ENCODE measurements around the gene CCSAP. TPM values are rescaled to one million over a fixed set of nuclear protein-coding genes. Genes with fewer than 3 reads are reported as not detected.

Gene CCSAP
- total and polyA plus RNA-seq, 2 of the 13 experiments (the other 11 are each of a cell fraction or from before 2014, with no cell fraction given) = 3.7 to 9.0 TPM

GRCh38 chr1:229383961-229384360 is 41.1 kb upstream of the CCSAP start:
- Histone ChIP-seq H3K4me3 (replicated peaks in 1 of 3; ENCODE audit: insufficient read depth in 1 of 3, low read depth in 2 of 3, low read length in 3 of 3) (no peak overlapping the region), H3K9me3 (ENCODE audit: low read length) (no peaks in the 10 kb centered on the region), H4K20me1 (ENCODE audit: insufficient read depth, low read length) (no peaks in the 10 kb centered on the region), H3K4me1 (ENCODE audit: insufficient read depth, low read length) (no peaks in the 10 kb centered on the region), H3K27ac (ENCODE audit: extremely low read length, insufficient read depth, low read length) (no peak overlapping the region), H3K9ac (ENCODE audit: insufficient read depth, low read depth, low read length) (no peak overlapping the region), H3K79me2 (ENCODE audit: insufficient read depth, low read length) (no peaks in the 10 kb centered on the region), H3K27me3 (ENCODE audit: control insufficient read depth in 1 of 2, insufficient read depth in 2 of 2, low read length in 2 of 2) (peaks cover 2 to 21% of the 10 kb centered on the region in 2 experiments; a peak in 3 of 5 replicates), H3K4me2 (ENCODE audit: low read depth, low read length) (no peak overlapping the region), H2AFZ (ENCODE audit: low read length) (no peak overlapping the region), H3K36me3 (replicated peaks in 1 of 2; ENCODE audit: control insufficient read depth in 1 of 2, insufficient read depth in 2 of 2, low read length in 2 of 2) (no peaks in the 10 kb centered on the region)
- no peak for FAIRE-seq
- DNase-seq (ENCODE audit: low spot score) = no peak
- 16% methylated on average over 5 of the region's 5 CpGs for WGBS (ENCODE audit: low lambda C conversion rate)
- POLR2A ChIA-PET = no interaction called here
- TF ChIP-seq TFDP1 (CRISPR knock-in tag; IDR thresholded peaks at IDR 0.05; ENCODE audit: borderline replicate concordance) (no peak), ZMAT5 (CRISPR knock-in tag; IDR thresholded peaks at IDR 0.05; ENCODE audit: borderline replicate concordance, low read depth) (no peak), PAWR (CRISPR knock-in tag; IDR thresholded peaks at IDR 0.05; ENCODE audit: borderline replicate concordance) (no peak), ZNF296 (CRISPR knock-in tag; conservative IDR thresholded peaks at IDR 0.05) (no peak), ATF3 (CRISPR knock-in tag; IDR thresholded peaks at IDR 0.05) (no peak), ZNF382 (CRISPR knock-in tag; IDR thresholded peaks at IDR 0.05; ENCODE audit: borderline replicate concordance) (no peak), MXI1 (IDR thresholded peaks at IDR 0.05; ENCODE audit: borderline replicate concordance, low read depth, low read length) (no peak), ZNF136 (CRISPR knock-in tag; IDR thresholded peaks at IDR 0.05; ENCODE audit: low read depth) (no peak), EHMT2 (IDR thresholded peaks at IDR 0.05; ENCODE audit: borderline replicate concordance, low read depth, low read length) (no peak), ZFAT (CRISPR knock-in tag; conservative IDR thresholded peaks at IDR 0.05) (no peak), TFDP2 (CRISPR knock-in tag; IDR thresholded peaks at IDR 0.05) (no peak), ZBTB3 (CRISPR knock-in tag; IDR thresholded peaks at IDR 0.05; ENCODE audit: borderline replicate concordance, low read depth) (no peak), ZNF883 (CRISPR knock-in tag; IDR thresholded peaks at IDR 0.05; ENCODE audit: not compliant biosample characterization) (no peak), CHD2 (IDR thresholded peaks at IDR 0.05; ENCODE audit: low read depth, low read length) (no peak), ARNT2 (CRISPR knock-in tag; IDR thresholded peaks at IDR 0.05; ENCODE audit: low read depth) (no peak), MTF2 (CRISPR knock-in tag; IDR thresholded peaks at IDR 0.05; ENCODE audit: borderline replicate concordance) (no peak), ERF (CRISPR knock-in tag; IDR thresholded peaks at IDR 0.05) (no peak), ETV5 (CRISPR knock-in tag; IDR thresholded peaks at IDR 0.05; ENCODE audit: borderline replicate concordance) (no peak), U2AF2 (IDR thresholded peaks at IDR 0.05; ENCODE audit: low read depth, low read length) (no peak), POLR2AphosphoS2 (IDR thresholded peaks at IDR 0.05; ENCODE audit: low read depth, low read length) (no peak)
- intact Hi-C loops (cut with micrococcal nuclease; ENCODE audit: unreplicated experiment) (no loop called here), in situ Hi-C loops (cut with HindIII; ENCODE audit: extremely low pct_ligation_motif_present, low pct_unique_long_range_greater_than_20kb) (no loop called here)
- no peak for ATAC-seq
- CTCF ChIA-PET (ENCODE audit: low intra/inter-chr PET ratio, low total read pairs) = no interaction called here
- BruUV-seq (replicated peaks) = no TSS peak
